H1 (cell line): Measurements from ENCODE around the gene AGPS. TPM values are rescaled to one million over a fixed set of nuclear protein-coding genes. Genes with fewer than 3 reads are reported as not detected.

Experiments used
- CTCF ChIA-PET: fragments of 300-600 bp; sonication (Branson Sonifier 250); formaldehyde crosslinking; loops from one replicate; lab custom pipeline; 2021; ENCODE audit not compliant: partially characterized antibody; lab: Charles Lee
- POLR2A ChIA-PET: fragments of 300-600 bp; sonication (Branson Sonifier 250); formaldehyde crosslinking; loops from one replicate; lab custom pipeline; 2021; ENCODE audit warnings: inconsistent platforms; ENCODE audit not compliant: partially characterized antibody; lab: Charles Lee
- DNase-seq, 2 experiments: peaks; one replicate each; pipeline versions ENCODE4 v3.0.0 to v3.0.0-alpha.2; 2010 to 2022; ENCODE audit warnings: low spot score in 2 of 2, low read depth in 1 of 2, mixed read lengths in 1 of 2
- FAIRE-seq: peaks from 2 replicates; lab custom pipeline; 2011; peaks lifted over from hg19 to GRCh38; lab: Jason Lieb, UNC
- H2AFZ ChIP-seq: 2 replicates; pipeline ENCODE4 v1.8.1; 2012; ENCODE audit warnings: low read length, inconsistent platforms
- H2AK5ac ChIP-seq: 2 replicates; pipeline ENCODE4 v1.6.1; 2013; ENCODE audit warnings: low read depth, low read length
- H2BK120ac ChIP-seq: replicated peaks from 2 replicates; pipeline ENCODE3; 2013; ENCODE audit warnings: low read depth, low read length, inconsistent platforms
- H2BK12ac ChIP-seq: 2 replicates; pipeline ENCODE4 v1.6.1; 2013; ENCODE audit warnings: low read depth, low read length
- H2BK15ac ChIP-seq: 2 replicates; pipeline ENCODE4 v1.6.1; 2013; ENCODE audit warnings: low read length
- H2BK20ac ChIP-seq: 2 replicates; pipeline ENCODE4 v1.6.1; 2013; ENCODE audit warnings: low read length
- H2BK5ac ChIP-seq: 2 replicates; pipeline ENCODE4 v1.6.1; 2013; ENCODE audit warnings: low read depth, low read length
- H3K14ac ChIP-seq: 2 replicates; pipeline ENCODE4 v1.6.1; 2013; ENCODE audit warnings: inconsistent platforms; ENCODE audit not compliant: insufficient read length
- H3K18ac ChIP-seq: 2 replicates; pipeline ENCODE4 v1.6.1; 2013; ENCODE audit warnings: low read length; ENCODE audit errors: extremely low read depth
- H3K23ac ChIP-seq: 2 replicates; pipeline ENCODE4 v1.6.1; 2013; ENCODE audit warnings: inconsistent platforms; ENCODE audit not compliant: insufficient read length
- H3K23me2 ChIP-seq: 2 replicates; pipeline ENCODE4 v1.6.1; 2013; ENCODE audit warnings: low read depth, low read length
- H3K27ac ChIP-seq: 2 replicates; pipeline ENCODE4 v1.6.1; 2011; ENCODE audit warnings: low read depth, low read length, inconsistent platforms
- H3K27me3 ChIP-seq, 4 experiments: replicated peaks in 1 of 4; 1 replicate in 1 of 4; 2 replicates in 3 of 4; pipeline versions ENCODE4 v1.6.1 to v1.8.1; 2011 to 2013; ENCODE audit warnings: low read length in 3 of 4, mild to moderate bottlenecking in 3 of 4, inconsistent platforms in 2 of 4, mixed read lengths in 2 of 4, moderate library complexity in 1 of 4; ENCODE audit not compliant: control insufficient read depth in 3 of 4, insufficient read depth in 3 of 4; ENCODE audit errors: extremely low read depth in 1 of 4
- H3K36me3 ChIP-seq, 4 experiments: 2 replicates each; pipeline versions ENCODE4 v1.6.1 to v1.8.1; 2011 to 2013; ENCODE audit warnings: mild to moderate bottlenecking in 4 of 4, low read length in 3 of 4, moderate library complexity in 2 of 4, control low read depth in 1 of 4, inconsistent platforms in 1 of 4; ENCODE audit not compliant: insufficient read depth in 4 of 4, control insufficient read depth in 2 of 4
- H3K4ac ChIP-seq: replicated peaks from 2 replicates; pipeline ENCODE3; 2013; ENCODE audit warnings: low read length, low read depth, mixed read lengths, inconsistent platforms; ENCODE audit not compliant: insufficient read length
- H3K4me1 ChIP-seq, 4 experiments: replicated peaks in 1 of 4; 1 replicate in 1 of 4; 2 replicates in 3 of 4; pipeline versions ENCODE4 v1.6.1 to v1.8.1; 2011 to 2013; ENCODE audit warnings: low read length in 3 of 4, inconsistent platforms in 2 of 4, mixed read lengths in 1 of 4; ENCODE audit not compliant: insufficient read depth in 4 of 4, control insufficient read depth in 3 of 4
- H3K4me2 ChIP-seq, 2 experiments: 2 replicates each; pipeline versions ENCODE4 v1.6.1 to v1.8.1; 2011 to 2013; ENCODE audit warnings: low read depth in 2 of 2, low read length in 2 of 2, control low read depth in 1 of 2, inconsistent platforms in 1 of 2, mild to moderate bottlenecking in 1 of 2; ENCODE audit not compliant: insufficient read depth in 1 of 2
- H3K4me3 ChIP-seq, 4 experiments: fragments of 200-600, 300-600 bp in 1 of 4; sonication (generic), shearing (Covaris generic), sonication (Bioruptor Twin) in 1 of 4; 2 replicates each; pipeline versions ENCODE4 v1.5.1 to v1.8.1; 2011 to 2016; ENCODE audit warnings: low read length in 4 of 4, low read depth in 3 of 4, control low read depth in 2 of 4, inconsistent platforms in 2 of 4, mild to moderate bottlenecking in 2 of 4, mixed read lengths in 1 of 4, moderate library complexity in 1 of 4; ENCODE audit not compliant: insufficient read depth in 2 of 4; ENCODE audit errors: extremely low read depth in 1 of 4
- H3K56ac ChIP-seq: replicated peaks from 2 replicates; pipeline ENCODE3; 2013; ENCODE audit warnings: low read depth, mild to moderate bottlenecking, mixed read lengths, low read length, inconsistent platforms; ENCODE audit not compliant: insufficient read length
- H3K79me1 ChIP-seq: 2 replicates; pipeline ENCODE4 v1.6.1; 2013; ENCODE audit warnings: low read depth, low read length, control low read depth
- H3K79me2 ChIP-seq, 2 experiments: 2 replicates each; pipeline versions ENCODE4 v1.6.1 to v1.8.1; 2012 to 2013; ENCODE audit warnings: low read length in 2 of 2, mild to moderate bottlenecking in 2 of 2, inconsistent platforms in 1 of 2; ENCODE audit not compliant: insufficient read depth in 2 of 2, control insufficient read depth in 1 of 2
- H3K9ac ChIP-seq, 4 experiments: replicated peaks in 1 of 4; 1 replicate in 1 of 4; 2 replicates in 3 of 4; pipeline versions ENCODE4 v1.6.1 to v1.8.1; 2011 to 2013; ENCODE audit warnings: low read depth in 3 of 4, low read length in 3 of 4, control low read depth in 2 of 4, mild to moderate bottlenecking in 2 of 4, moderate library complexity in 2 of 4, inconsistent platforms in 1 of 4; ENCODE audit errors: extremely low read depth in 1 of 4
- H3K9me3 ChIP-seq, 2 experiments: 2 replicates each; pipeline versions ENCODE4 v1.6.1 to v1.8.1; 2012 to 2013; ENCODE audit warnings: mild to moderate bottlenecking in 2 of 2, moderate library complexity in 2 of 2, control low read depth in 1 of 2, inconsistent platforms in 1 of 2, low read depth in 1 of 2, low read length in 1 of 2, mixed read lengths in 1 of 2; ENCODE audit not compliant: insufficient read depth in 2 of 2
- H4K20me1 ChIP-seq, 2 experiments: replicated peaks in 1 of 2; 2 replicates each; pipeline versions ENCODE3 to v1.8.1; 2011 to 2013; ENCODE audit warnings: inconsistent platforms in 2 of 2, low read length in 2 of 2, mild to moderate bottlenecking in 1 of 2; ENCODE audit not compliant: insufficient read depth in 2 of 2, control insufficient read depth in 1 of 2
- H4K5ac ChIP-seq: 2 replicates; pipeline ENCODE4 v1.6.1; 2013; ENCODE audit warnings: low read length, low read depth, mixed read lengths, inconsistent platforms; ENCODE audit not compliant: insufficient read length
- H4K8ac ChIP-seq: 2 replicates; pipeline ENCODE4 v1.8.0; 2013; ENCODE audit warnings: mild to moderate bottlenecking, moderate library complexity, low read length, inconsistent platforms; ENCODE audit not compliant: insufficient read depth; ENCODE audit errors: extremely low read depth
- H4K91ac ChIP-seq: replicated peaks from 2 replicates; pipeline ENCODE3; 2013; ENCODE audit warnings: low read length, mixed read lengths, inconsistent platforms; ENCODE audit not compliant: insufficient read length
- JUND ChIP-seq: IDR thresholded peaks from 2 replicates; pipeline ENCODE4 v1.6.1; 2011; ENCODE audit warnings: mild to moderate bottlenecking, improper control_type of control experiment, low read length
- PHF8 ChIP-seq: fragments of 200-600 bp; sonication (generic); conservative IDR thresholded peaks from 2 replicates; pipeline ENCODE4 v1.7.1; 2012; ENCODE audit warnings: low read depth, mild to moderate bottlenecking, inconsistent platforms, low read length, moderate library complexity
- YY1 ChIP-seq: IDR thresholded peaks from 2 replicates; pipeline ENCODE4 v1.6.1; 2011; ENCODE audit warnings: low read depth, mild to moderate bottlenecking, low read length
- WGBS, 2 experiments: shearing (Covaris generic) in 1 of 2; methylation state at CpG; one replicate each; pipeline versions ENCODE4 v1.1.6 to v1.1.7; 2013 to 2015; ENCODE audit warnings: low lambda C conversion rate in 2 of 2, mixed read lengths in 2 of 2, inconsistent platforms in 1 of 2, low coverage in 1 of 2, missing lambda C conversion rate in 1 of 2; ENCODE audit not compliant: insufficient replicate concordance in 2 of 2, insufficient coverage in 1 of 2, insufficient read length in 1 of 2; ENCODE audit errors: extremely low coverage in 1 of 2, missing lambda C conversion rate in 1 of 2; 5-methylcytosine and 5-hydroxymethylcytosine counted together
- polyA plus RNA-seq, 7 experiments: library from polyadenylated mRNA; depleted of rRNA in 3 of 7; stranded (reverse) in 5 of 7; unstranded in 2 of 7; fragments of >200 nt in 5 of 7; fragments of 200-250 nt in 2 of 7; gene quantifications; 1 replicate in 5 of 7; 2 replicates in 1 of 7; 4 replicates in 1 of 7; pipeline versions ENCODE4 v1.2.1 to v1.2.3, GENCODE V29; 2011 to 2013; ENCODE audit warnings: missing spikeins in 2 of 7, mixed read lengths in 2 of 7
- total RNA-seq: library from RNA; stranded (reverse); fragmentation: NEBNext Ultra II Directional; extraction: Animal tissue kit (Norgen Biotek cat#: 25700); gene quantifications from 2 replicates; pipeline ENCODE4 v1.2.1, GENCODE V29; 2021

Gene AGPS
- total and polyA plus RNA-seq, 2 of the 8 experiments (the other 6 are each of a cell fraction or from before 2014, with no cell fraction given): 7.3 to 57.8 TPM

GRCh38 chr2:177346192-177346591 is 46.4 kb upstream of the AGPS start:
- TF ChIP-seq YY1: no peak
- no peak for TF ChIP-seq PHF8
- no peak for TF ChIP-seq JUND
- TF ChIP-seq, all 59 proteins: peak for 0
- no peaks in the 10 kb centered on the region for H3K4me1 ChIP-seq
- H3K36me3 ChIP-seq: no peaks in the 10 kb centered on the region
- H3K23me2 ChIP-seq: peaks cover 7% of the 10 kb centered on the region; the same call in 1 of the 2 replicates
- no peak for DNase-seq
- no peak overlapping the region for H2BK5ac ChIP-seq
- no peak overlapping the region for H3K18ac ChIP-seq
- FAIRE-seq: no peak
- ChIA-PET CTCF (interaction anchor here (1.0 to 3.5 kb wide), 4 partner anchors 10 to 92 kb away, joined by 3 to 16 read pairs (median 4); no protein-coding TSS in a partner anchor), POLR2A (no interaction called here)
- no peaks in the 10 kb centered on the region; the same call in 1 of the 2 replicates for H3K79me1 ChIP-seq
- no peak overlapping the region for H2AK5ac ChIP-seq
- H3K79me2 ChIP-seq: no peaks in the 10 kb centered on the region
- H4K5ac ChIP-seq: no peak overlapping the region
- H3K14ac ChIP-seq: no peak overlapping the region
- H2BK20ac ChIP-seq: no peak overlapping the region
- WGBS, 2 experiments: 87% methylated on average over 5 of the region's 5 CpGs; no CpG with 5 or more reads in 1 of the 2 experiments
- H4K8ac ChIP-seq: no peak overlapping the region
- no peak overlapping the region for H3K4ac ChIP-seq
- no peaks in the 10 kb centered on the region for H3K27me3 ChIP-seq
- H2AFZ ChIP-seq: no peak overlapping the region
- H2BK12ac ChIP-seq: no peak overlapping the region
- no peak overlapping the region for H3K4me2 ChIP-seq
- no peaks in the 10 kb centered on the region for H3K9me3 ChIP-seq
- no peak overlapping the region for H3K56ac ChIP-seq
- H2BK15ac ChIP-seq: no peak overlapping the region
- no peak overlapping the region for H3K4me3 ChIP-seq
- no peak overlapping the region for H2BK120ac ChIP-seq
- H3K23ac ChIP-seq: no peak overlapping the region
- H4K20me1 ChIP-seq: peaks cover 0 to 4% of the 10 kb centered on the region in 2 experiments
- no peak overlapping the region for H4K91ac ChIP-seq
- no peak overlapping the region for H3K27ac ChIP-seq
- no peak overlapping the region for H3K9ac ChIP-seq
